GM23338 (cell line): ENCODE results near the gene TMEM269. TPM values are rescaled to one million over a fixed set of nuclear protein-coding genes. Genes with fewer than 3 reads are reported as not detected.

Experiments
- ATAC-seq: fragments of 200-7000 bp; cut with Tn5 transposase; 3 replicates; pipeline ENCODE4 v1.9.1; 2020
- DNase-seq: peaks from one replicate; pipeline ENCODE4 v3.0.0-alpha.2; 2015; ENCODE audit warnings: low spot score
- H2AFZ ChIP-seq: fragments of 200-600 bp; sonication (generic); 2 replicates; pipeline ENCODE4 v1.8.0; 2016; ENCODE audit warnings: antibody characterized with exemption, mild to moderate bottlenecking, moderate library complexity
- H3F3A ChIP-seq: fragments of 200-600 bp; sonication (generic); replicated peaks from 2 replicates; pipeline ENCODE4 v1.8.0; 2017; ENCODE audit warnings: antibody characterized with exemption, mixed run types, low read depth
- H3K27ac ChIP-seq: fragments of 200-600 bp; sonication (generic); 2 replicates; pipeline ENCODE4 v1.6.1; 2016; ENCODE audit warnings: low read depth
- H3K27me3 ChIP-seq: fragments of 200-600 bp; sonication (generic); 2 replicates; pipeline ENCODE4 v1.8.0; 2016; ENCODE audit warnings: mild to moderate bottlenecking, mixed run types, moderate library complexity; ENCODE audit not compliant: insufficient read depth
- H3K36me3 ChIP-seq: fragments of 200-600 bp; sonication (generic); 2 replicates; pipeline ENCODE4 v1.8.0; 2016; ENCODE audit warnings: mild to moderate bottlenecking; ENCODE audit not compliant: insufficient read depth
- H3K4me1 ChIP-seq: fragments of 200-600 bp; sonication (generic); 2 replicates; pipeline ENCODE4 v1.8.0; 2016; ENCODE audit warnings: mild to moderate bottlenecking, moderate library complexity; ENCODE audit not compliant: insufficient read depth
- H3K4me2 ChIP-seq: fragments of 200-600 bp; sonication (generic); 2 replicates; pipeline ENCODE4 v1.7.1; 2017; ENCODE audit warnings: mixed run types
- H3K4me3 ChIP-seq: fragments of 200-600 bp; sonication (generic); 2 replicates; pipeline ENCODE4 v1.6.1; 2016; ENCODE audit warnings: mixed run types
- H3K79me2 ChIP-seq: fragments of 200-600 bp; sonication (generic); replicated peaks from 2 replicates; pipeline ENCODE4 v1.8.0; 2017; ENCODE audit warnings: mild to moderate bottlenecking; ENCODE audit not compliant: insufficient read depth
- H3K9me2 ChIP-seq: fragments of 200-600 bp; sonication (generic); 2 replicates; pipeline ENCODE4 v1.8.0; 2017; ENCODE audit not compliant: insufficient read depth
- H4K20me1 ChIP-seq: fragments of 200-600 bp; sonication (generic); replicated peaks from 2 replicates; pipeline ENCODE4 v1.8.0; 2017; ENCODE audit warnings: mild to moderate bottlenecking; ENCODE audit not compliant: insufficient read depth
- H3K27ac Mint-ChIP-seq: 2 replicates; pipeline ENCODE4 v1.8.0; 2020; ENCODE audit warnings: inconsistent platforms, mild to moderate bottlenecking, moderate library complexity, mixed read lengths
- H3K27me3 Mint-ChIP-seq: 3 replicates; pipeline ENCODE4 v1.8.0; 2022; ENCODE audit warnings: low read depth, mild to moderate bottlenecking, moderate library complexity, mixed read lengths, inconsistent platforms; ENCODE audit not compliant: insufficient read depth, poor library complexity
- H3K36me3 Mint-ChIP-seq: 3 replicates; pipeline ENCODE4 v1.8.0; 2021; ENCODE audit warnings: low read depth, mild to moderate bottlenecking, inconsistent platforms, moderate library complexity, mixed read lengths
- H3K4me1 Mint-ChIP-seq: 3 replicates; pipeline ENCODE4 v1.8.0; 2020; ENCODE audit warnings: mild to moderate bottlenecking, inconsistent platforms, mixed read lengths
- H3K4me3 Mint-ChIP-seq: 3 replicates; pipeline ENCODE4 v1.8.0; 2021; ENCODE audit warnings: moderate library complexity, mild to moderate bottlenecking, inconsistent platforms, mixed read lengths
- H3K9me3 Mint-ChIP-seq: 3 replicates; pipeline ENCODE4 v1.8.0; 2020; ENCODE audit warnings: moderate library complexity, mild to moderate bottlenecking, inconsistent platforms, mixed read lengths
- CREB1 ChIP-seq: fragments of 250-450 bp; sonication (Bioruptor Pico); IDR thresholded peaks from 2 replicates; pipeline ENCODE4 v1.5.0; 2020; ENCODE audit warnings: low read depth, mild to moderate bottlenecking, moderate library complexity
- CTCF ChIP-seq, 2 experiments: fragments of 200-600 bp in 1 of 2; sonication (generic) in 1 of 2; conservative IDR thresholded peaks; 2 replicates each; pipeline versions ENCODE4 v1.5.1 to v1.6.1; 2016 to 2017; ENCODE audit warnings: antibody characterized with exemption in 2 of 2, low read depth in 2 of 2, mild to moderate bottlenecking in 2 of 2, moderate library complexity in 1 of 2
- ETS1 ChIP-seq: IDR thresholded peaks from 2 replicates; pipeline ENCODE4 v1.6.1; 2016; ENCODE audit warnings: antibody characterized with exemption
- EZH2 ChIP-seq: fragments of 200-600 bp; sonication (generic); IDR thresholded peaks from one replicate; pipeline ENCODE4 v1.8.0; 2017; ENCODE audit warnings: antibody characterized with exemption, mild to moderate bottlenecking, low read depth; ENCODE audit not compliant: unreplicated experiment
- EZH2phosphoT487 ChIP-seq: fragments of 200-600 bp; sonication (generic); IDR thresholded peaks from one replicate; pipeline ENCODE4 v1.8.1; 2018; ENCODE audit warnings: antibody characterized with exemption; ENCODE audit not compliant: unreplicated experiment
- JUNB ChIP-seq: IDR thresholded peaks from one replicate; pipeline ENCODE4 v1.6.1; 2016; ENCODE audit warnings: antibody characterized with exemption; ENCODE audit not compliant: unreplicated experiment
- NANOG ChIP-seq: IDR thresholded peaks from 2 replicates; pipeline ENCODE4 v1.6.1; 2016; ENCODE audit warnings: antibody characterized with exemption, borderline replicate concordance
- POLR2AphosphoS5 ChIP-seq: IDR thresholded peaks from 2 replicates; pipeline ENCODE4 v1.6.1; 2016; ENCODE audit warnings: antibody characterized with exemption, low read depth
- REST ChIP-seq: IDR thresholded peaks from one replicate; pipeline ENCODE4 v1.6.1; 2018; ENCODE audit warnings: antibody characterized with exemption; ENCODE audit not compliant: unreplicated experiment
- STAT1 ChIP-seq: IDR thresholded peaks from one replicate; pipeline ENCODE4 v1.6.1; 2016; ENCODE audit warnings: antibody characterized with exemption; ENCODE audit not compliant: unreplicated experiment
- ZNF114 ChIP-seq: fragments of 250-450 bp; sonication (Bioruptor Pico); IDR thresholded peaks from 2 replicates; pipeline ENCODE4 v1.5.0; 2020; ENCODE audit warnings: mild to moderate bottlenecking, moderate library complexity
- ZNF331 ChIP-seq: fragments of 250-450 bp; sonication (Bioruptor Pico); IDR thresholded peaks from 2 replicates; pipeline ENCODE4 v1.5.0; 2020; ENCODE audit warnings: low read depth, mild to moderate bottlenecking, moderate library complexity
- ZNF462 ChIP-seq: fragments of 250-450 bp; sonication (Bioruptor Pico); IDR thresholded peaks from 2 replicates; pipeline ENCODE4 v1.5.0; 2020; ENCODE audit warnings: mild to moderate bottlenecking, moderate library complexity
- polyA plus RNA-seq: library from polyadenylated mRNA; unstranded; fragments of >200 nt; fragmentation: Nextera tagmentation; extraction: Ambion mirVana; gene quantifications from 2 replicates; pipeline ENCODE4 v1.2.1, GENCODE V29; 2016
- total RNA-seq: library from RNA; depleted of rRNA; stranded (reverse); fragments of >200 nt; shearing (Covaris generic); gene quantifications from 2 replicates; pipeline ENCODE4 v1.2.3, GENCODE V29; 2014

Gene TMEM269
- total and polyA plus RNA-seq, 2 experiments from 2014 or later: 0.31 to 0.45 TPM

GRCh38 chr1:42844592-42845140 lies 59.9 kb downstream of the TMEM269 start:
- Histone ChIP-seq H3K79me2 (peaks cover 25% of the 10 kb centered on the region), H3K4me3 (no peak overlapping the region), H3K27ac (no peak overlapping the region), H4K20me1 (0 out of 2 replicates have a peak, but pooled peaks cover 4% of the 10 kb centered on the region), H3F3A (no peaks in the 10 kb centered on the region), H3K4me1 (peaks cover 27% of the 10 kb centered on the region), H2AFZ (no peak overlapping the region), H3K36me3 (no peaks in the 10 kb centered on the region), H3K9me2 (no peaks in the 10 kb centered on the region), H3K27me3 (no peaks in the 10 kb centered on the region), H3K4me2 (peak overlapping the region; percentile 75)
- Mint-ChIP-seq H3K9me3 (no peaks in the 10 kb centered on the region), H3K4me1 (peaks cover 20% of the 10 kb centered on the region), H3K36me3 (peaks cover 27% of the 10 kb centered on the region), H3K27me3 (peaks cover 4% of the 10 kb centered on the region), H3K27ac (no peak overlapping the region), H3K4me3 (peak overlapping the region; percentile 9; the same call in 1 of the 3 replicates)
- no peak for TF ChIP-seq REST
- TF ChIP-seq CTCF (conservative IDR thresholded peaks at IDR 0.05; ENCODE audit: low read depth in 2 of 2): no peak
- TF ChIP-seq EZH2: no peak
- TF ChIP-seq CREB1 (CRISPR knock-in tag): no peak
- no peak for TF ChIP-seq JUNB
- no peak for TF ChIP-seq ZNF114
- TF ChIP-seq ZNF331 (CRISPR knock-in tag): no peak
- TF ChIP-seq NANOG: no peak
- TF ChIP-seq ZNF462: no peak
- no peak for TF ChIP-seq EZH2phosphoT487
- no peak for TF ChIP-seq STAT1
- TF ChIP-seq ETS1: no peak
- no peak for TF ChIP-seq POLR2AphosphoS5
- DNase-seq (no peak), ATAC-seq (no peak)
